ENCODE results near the gene SF3B1. TPM values are rescaled to one million over a fixed set of nuclear protein-coding genes. Genes with fewer than 3 reads are reported as not detected.
"Not testable (repeated sequence)": the region's sequence is repeated elsewhere in the genome, so short reads cannot be mapped to it uniquely, and the experiment has no call there.

The SF3B1 gene
- total and polyA plus RNA-seq, 2 experiments from 2014 or later, result 196 to 216 TPM

DNA sequence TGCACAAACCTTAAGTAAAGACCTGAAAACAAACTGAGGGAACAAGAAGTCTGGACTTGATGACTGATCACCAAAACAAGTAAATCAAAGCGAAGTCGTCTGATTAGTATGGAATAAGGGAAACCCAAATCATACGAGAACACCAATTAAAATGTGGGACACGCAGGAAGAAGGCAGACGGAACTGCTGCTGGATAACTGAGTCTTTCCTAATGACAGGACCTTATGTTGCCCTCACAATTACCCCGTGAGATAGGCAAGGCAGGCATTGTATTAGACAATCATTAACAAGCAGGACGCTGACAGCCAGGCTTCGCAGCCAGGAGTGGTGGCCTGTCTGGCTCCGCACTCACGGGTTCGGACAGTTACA is 17.9 kb upstream of the SF3B1 start:
- Histone ChIP-seq H3K27me3 (replicated peaks; ENCODE audit: insufficient read depth) (no peaks in the 10 kb centered on the region), H3K4me2 (ENCODE audit: unreplicated experiment) (peak overlapping the region; percentile 86), H3K9ac (peak overlapping the region; percentile 99), H3K36me3 (ENCODE audit: low read depth) (no peaks in the 10 kb centered on the region), H3K79me2 (ENCODE audit: insufficient read depth) (peaks cover 39% of the 10 kb centered on the region), H3K9me2 (ENCODE audit: insufficient read depth) (no peaks in the 10 kb centered on the region), H3K4me1 (ENCODE audit: insufficient read depth) (peaks cover 17% of the 10 kb centered on the region), H3K27ac (peak overlapping the region; percentile 100), H3K4me3 (peak overlapping the region; percentile 86), H3F3A (ENCODE audit: insufficient read depth) (peaks cover 13% of the 10 kb centered on the region), H3K9me3 (ENCODE audit: low read depth) (no peaks in the 10 kb centered on the region), H2AFZ (peak overlapping the region; percentile 85), H4K20me1 (ENCODE audit: insufficient read depth) (0 out of 2 replicates have a peak, but pooled peaks cover 13% of the 10 kb centered on the region)
- in situ Hi-C loops (cut with MboI), result no loop called here
- no peak for DNase-seq
- WGBS, 2 experiments (ENCODE audit: low coverage in 1 of 2, low lambda C conversion rate in 2 of 2, missing lambda C conversion rate in 2 of 2), result 2% methylated on average over 11 of the region's 11 CpGs
- TF ChIP-seq EZH2phosphoT487 (IDR thresholded peaks at IDR 0.05; ENCODE audit: insufficient read depth, low read depth) (no peak), EZH2 (IDR thresholded peaks at IDR 0.05; ENCODE audit: insufficient read depth, poor library complexity, severe bottlenecking) (no peak)

- peak overlapping the region; percentile 25; the same call in 1 of the 2 replicates for H2AFZ ChIP-seq
- H3K36me3 ChIP-seq (ENCODE audit: low read depth); H3K4me3 ChIP-seq; H3K4me2 ChIP-seq (ENCODE audit: unreplicated experiment); H3K9me3 ChIP-seq (ENCODE audit: low read depth); H3K27ac ChIP-seq; DNase-seq; H3K27me3 ChIP-seq (replicated peaks; ENCODE audit: insufficient read depth); in situ Hi-C loops (cut with MboI); H3K9me2 ChIP-seq (ENCODE audit: insufficient read depth); H3K9ac ChIP-seq: not testable (repeated sequence)
- peaks cover 13% of the 10 kb centered on the region for H3F3A ChIP-seq (ENCODE audit: insufficient read depth)
- H4K20me1 ChIP-seq (ENCODE audit: insufficient read depth), result 0 out of 2 replicates have a peak, but pooled peaks cover 13% of the 10 kb centered on the region
- WGBS, 2 experiments (ENCODE audit: low coverage in 1 of 2, low lambda C conversion rate in 2 of 2, missing lambda C conversion rate in 2 of 2), result 64 to 66% methylated on average over 6 of the region's 6 CpGs
- peaks cover 21% of the 10 kb centered on the region for H3K79me2 ChIP-seq (ENCODE audit: insufficient read depth)
- peaks cover 17% of the 10 kb centered on the region for H3K4me1 ChIP-seq (ENCODE audit: insufficient read depth)
Measured at GRCh38 chr2:197450935-197451358, 16.1 kb upstream of the SF3B1 start.

- Histone ChIP-seq H3K36me3 (ENCODE audit: low read depth) (no peaks in the 10 kb centered on the region), H3K27me3 (replicated peaks; ENCODE audit: insufficient read depth) (no peaks in the 10 kb centered on the region), H3K27ac (no peak overlapping the region), H3K79me2 (ENCODE audit: insufficient read depth) (peaks cover 16% of the 10 kb centered on the region), H3K4me2 (ENCODE audit: unreplicated experiment) (no peak overlapping the region), H3K9me2 (ENCODE audit: insufficient read depth) (no peaks in the 10 kb centered on the region), H3K9ac (no peak overlapping the region), H4K20me1 (ENCODE audit: insufficient read depth) (0 out of 2 replicates have a peak, but pooled peaks cover 10% of the 10 kb centered on the region), H3K4me1 (ENCODE audit: insufficient read depth) (peaks cover 15% of the 10 kb centered on the region), H2AFZ (no peak overlapping the region), H3F3A (ENCODE audit: insufficient read depth) (peaks cover 13% of the 10 kb centered on the region), H3K4me3 (no peak overlapping the region), H3K9me3 (ENCODE audit: low read depth) (no peaks in the 10 kb centered on the region)
- TF ChIP-seq EZH2phosphoT487 (IDR thresholded peaks at IDR 0.05; ENCODE audit: insufficient read depth, low read depth) (no peak), EZH2 (IDR thresholded peaks at IDR 0.05; ENCODE audit: insufficient read depth, poor library complexity, severe bottlenecking) (no peak)
- 84 to 89% methylated on average over 23 to 25 of the region's 25 CpGs for WGBS, 2 experiments (ENCODE audit: low coverage in 1 of 2, low lambda C conversion rate in 2 of 2, missing lambda C conversion rate in 2 of 2)
- in situ Hi-C loops (cut with MboI), result no loop called here
- DNase-seq, result no peak
Measured at GRCh38 chr2:197450465-197450864, 15.6 kb upstream of the SF3B1 start.

GRCh38 chr2:197446844-197447243 is 12.0 kb upstream of the SF3B1 start:
- H3K27me3 ChIP-seq (replicated peaks; ENCODE audit: insufficient read depth), result no peaks in the 10 kb centered on the region
- H3K4me1 ChIP-seq (ENCODE audit: insufficient read depth), result no peaks in the 10 kb centered on the region
- no peak overlapping the region for H2AFZ ChIP-seq
- no peaks in the 10 kb centered on the region for H3K79me2 ChIP-seq (ENCODE audit: insufficient read depth)
- H3K4me3 ChIP-seq, result no peak overlapping the region
- in situ Hi-C loops (cut with MboI), result no loop called here
- H3K27ac ChIP-seq, result no peak overlapping the region
- TF ChIP-seq EZH2phosphoT487 (IDR thresholded peaks at IDR 0.05; ENCODE audit: insufficient read depth, low read depth), result no peak
- no peak for TF ChIP-seq EZH2 (IDR thresholded peaks at IDR 0.05; ENCODE audit: insufficient read depth, poor library complexity, severe bottlenecking)
- H3K4me2 ChIP-seq (ENCODE audit: unreplicated experiment), result no peak overlapping the region
- no peak overlapping the region for H3K9ac ChIP-seq
- H3K9me3 ChIP-seq (ENCODE audit: low read depth), result no peaks in the 10 kb centered on the region
- H4K20me1 ChIP-seq (ENCODE audit: insufficient read depth), result no peaks in the 10 kb centered on the region
- no peaks in the 10 kb centered on the region for H3K9me2 ChIP-seq (ENCODE audit: insufficient read depth)
- no peaks in the 10 kb centered on the region for H3K36me3 ChIP-seq (ENCODE audit: low read depth)
- no peaks in the 10 kb centered on the region for H3F3A ChIP-seq (ENCODE audit: insufficient read depth)
- no peak for DNase-seq

DNA sequence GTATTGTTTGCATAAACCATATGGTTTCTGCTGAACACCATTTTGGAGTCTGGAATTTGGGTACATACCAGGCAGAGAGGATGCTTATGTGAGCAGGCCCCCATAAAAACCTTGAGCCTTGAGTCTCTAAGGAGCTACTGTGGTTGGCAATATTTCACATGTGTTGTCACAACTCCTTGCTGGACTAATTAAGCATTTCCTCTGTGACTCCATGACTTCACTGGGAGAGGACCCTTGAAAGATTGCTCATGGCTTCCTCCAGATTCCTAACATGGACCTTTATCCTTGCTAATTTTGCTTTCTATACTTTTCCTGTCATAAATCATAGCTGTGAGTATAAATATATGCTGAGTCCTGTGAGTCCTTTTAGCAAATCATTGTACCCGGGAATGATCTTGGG is 10.9 kb upstream of the SF3B1 start:
- H3K9ac ChIP-seq, result no peak overlapping the region
- DNase-seq, result no peak
- 86 to 90% methylated on average over 1 of the region's 1 CpG for WGBS, 2 experiments (ENCODE audit: low coverage in 1 of 2, low lambda C conversion rate in 2 of 2, missing lambda C conversion rate in 2 of 2)
- no peaks in the 10 kb centered on the region for H3F3A ChIP-seq (ENCODE audit: insufficient read depth)
- no peaks in the 10 kb centered on the region for H3K9me2 ChIP-seq (ENCODE audit: insufficient read depth)
- TF ChIP-seq EZH2 (IDR thresholded peaks at IDR 0.05; ENCODE audit: insufficient read depth, poor library complexity, severe bottlenecking) (no peak), EZH2phosphoT487 (IDR thresholded peaks at IDR 0.05; ENCODE audit: insufficient read depth, low read depth) (no peak)
- no peaks in the 10 kb centered on the region for H3K4me1 ChIP-seq (ENCODE audit: insufficient read depth)
- H3K79me2 ChIP-seq (ENCODE audit: insufficient read depth), result no peaks in the 10 kb centered on the region
- no peak overlapping the region for H3K4me2 ChIP-seq (ENCODE audit: unreplicated experiment)
- in situ Hi-C loops (cut with MboI), result no loop called here
- H3K9me3 ChIP-seq (ENCODE audit: low read depth), result no peaks in the 10 kb centered on the region
- H4K20me1 ChIP-seq (ENCODE audit: insufficient read depth), result no peaks in the 10 kb centered on the region
- no peak overlapping the region for H3K27ac ChIP-seq
- H2AFZ ChIP-seq, result no peak overlapping the region
- no peaks in the 10 kb centered on the region for H3K36me3 ChIP-seq (ENCODE audit: low read depth)
- no peaks in the 10 kb centered on the region for H3K27me3 ChIP-seq (replicated peaks; ENCODE audit: insufficient read depth)
- H3K4me3 ChIP-seq, result no peak overlapping the region
